ENCODE data around the gene IER5L.
"Not testable (repeated sequence)": the region's sequence is repeated elsewhere in the genome, so short reads cannot be mapped to it uniquely, and the experiment has no call there.

- not testable (repeated sequence) for TF ChIP-seq POLR2A, CTCF, POLR2AphosphoS5 (IDR thresholded peaks at IDR 0.05)
Observed at GRCh38 chr9:129197045-129197444, 19.0 kb upstream of the IER5L start.
